GM21360 (cell line): Measurements from ENCODE around the gene GOLGA5.

ENCODE experiments used
- ATAC-seq: cut with Tn5 transposase; IDR thresholded peaks from one replicate; pipeline ENCODE4 v1.9.1; 2021; ENCODE audit warnings: mild to moderate bottlenecking, moderate library complexity; ENCODE audit not compliant: unreplicated experiment

The GOLGA5 gene

GRCh38 chr14:92874962-92875661 lies 81.0 kb downstream of the GOLGA5 start:
- ATAC-seq = no peak

GRCh38 chr14:92877757-92878431 lies 83.8 kb downstream of the GOLGA5 start:
- ATAC-seq = no peak

GRCh38 chr14:92880351-92880750 lies 86.2 kb downstream of the GOLGA5 start:
- no peak for ATAC-seq

- ATAC-seq = no peak
Observed at GRCh38 chr14:92880851-92881250, 86.7 kb downstream of the GOLGA5 start.

GRCh38 chr14:92883066-92883465 lies 89.0 kb downstream of the GOLGA5 start:
- ATAC-seq = no peak

GRCh38 chr14:92884410-92884809 lies 90.3 kb downstream of the GOLGA5 start:
- no peak for ATAC-seq

- no peak for ATAC-seq
Observed at GRCh38 chr14:92885279-92886061, 91.4 kb downstream of the GOLGA5 start.

GRCh38 chr14:92886337-92886736 lies 92.2 kb downstream of the GOLGA5 start:
- no peak for ATAC-seq

- no peak for ATAC-seq
Observed at GRCh38 chr14:92887157-92887556, 93.1 kb downstream of the GOLGA5 start.

- ATAC-seq = no peak
Observed at GRCh38 chr14:92888896-92889295, 94.8 kb downstream of the GOLGA5 start.
